ENCODE data around the gene AGAP3.

AGAP3 gene

GRCh38 chr7:151192002-151192539 lies 105.8 kb downstream of the AGAP3 start:
- DNase-seq: no peak

- DNase-seq: no peak
These were observed 107.1 kb downstream of the AGAP3 start for GRCh38 chr7:151193203-151193978.

Data from NCI-H1105 treated with DMSO at 0.1 percent for 48 hours (cell line).